HG02610 (cell line): Measurements from ENCODE around the gene GNAS.
"Not testable (repeated sequence)": the region's sequence is repeated elsewhere in the genome, so short reads cannot be mapped to it uniquely, and the experiment has no call there.

Experiments used
- ATAC-seq: cut with Tn5 transposase; IDR thresholded peaks from one replicate; pipeline ENCODE4 v1.9.1; 2021; ENCODE audit warnings: mild to moderate bottlenecking, moderate library complexity; ENCODE audit not compliant: unreplicated experiment

GNAS gene

GRCh38 chr20:58918621-58919020 lies 66.1 kb downstream of the GNAS start:
- ATAC-seq = no peak

GRCh38 chr20:58921564-58921963 lies 69.0 kb downstream of the GNAS start:
- no peak for ATAC-seq

DNA sequence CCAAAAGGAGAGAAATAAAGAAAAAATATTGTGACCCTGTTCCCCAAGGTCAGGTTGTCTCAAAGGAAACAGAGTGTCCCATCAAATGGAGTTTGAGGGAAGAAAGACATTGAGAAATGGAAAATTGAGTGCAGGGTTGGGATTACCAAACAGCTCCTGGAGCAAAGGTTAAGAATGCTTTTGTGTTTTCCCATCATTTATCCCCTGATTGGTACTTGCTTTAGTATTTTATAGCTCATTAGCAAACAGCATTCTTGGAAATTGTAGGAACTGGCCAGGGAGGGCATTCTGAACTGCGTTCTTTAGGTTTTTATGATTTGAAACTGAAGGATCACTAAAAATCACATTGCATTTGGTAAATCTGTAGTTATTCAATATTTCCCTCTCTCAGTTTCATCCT lies 69.5 kb downstream of the GNAS start:
- ATAC-seq = no peak

DNA sequence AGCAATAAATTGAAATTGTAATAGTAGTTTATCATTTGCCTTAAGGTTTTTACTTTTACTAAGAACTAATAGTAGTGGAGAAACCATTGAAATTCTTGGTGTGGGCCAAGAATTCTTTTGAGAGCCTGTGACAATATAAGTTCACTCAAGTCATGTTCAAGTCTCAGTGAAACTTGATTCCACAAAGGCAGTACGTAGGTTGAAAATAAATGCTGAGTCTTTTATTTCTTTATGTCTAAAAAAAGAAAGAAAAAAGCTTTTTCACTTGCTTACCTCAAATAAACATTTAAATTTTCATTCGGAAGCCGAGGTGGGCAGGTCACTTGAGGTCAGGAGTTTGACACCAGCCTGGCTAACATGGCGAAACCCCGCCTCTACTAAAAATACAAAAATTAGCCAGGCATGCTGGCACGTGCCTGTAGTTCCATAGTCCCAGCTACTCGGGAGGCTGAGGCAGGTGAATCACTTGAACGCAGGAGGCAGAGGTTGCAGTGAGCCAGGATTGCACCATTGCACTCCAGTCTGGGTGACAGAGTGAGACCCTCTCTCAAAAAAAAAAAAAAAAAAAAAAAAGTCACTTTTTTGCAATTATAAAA lies 70.7 kb downstream of the GNAS start:
- ATAC-seq = no peak

- ATAC-seq = no peak
Observed at GRCh38 chr20:58926802-58927489, 74.4 kb downstream of the GNAS start.

- ATAC-seq = no peak
Observed at GRCh38 chr20:58927490-58928061, 75.1 kb downstream of the GNAS start.

- ATAC-seq = no peak
Observed at GRCh38 chr20:58930496-58930895, 78.0 kb downstream of the GNAS start.

DNA sequence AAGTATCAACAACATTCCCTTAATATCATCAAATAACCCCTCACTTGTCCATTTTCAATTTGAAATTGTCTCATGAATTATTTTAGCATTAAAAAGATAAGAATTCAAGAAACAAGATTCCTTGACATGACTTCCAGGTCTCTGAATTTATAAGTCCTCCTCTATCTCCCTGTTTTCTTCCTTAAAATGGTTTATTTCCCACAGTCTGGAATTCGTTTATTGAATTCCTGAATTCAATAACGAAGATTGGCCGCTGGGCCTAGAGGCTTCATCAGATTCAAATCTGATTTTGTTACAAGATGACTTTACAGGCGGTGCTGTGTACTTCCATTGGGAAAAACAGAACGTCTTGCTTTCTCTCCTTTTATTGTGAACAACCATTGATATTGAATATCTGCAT lies 79.7 kb downstream of the GNAS start:
- ATAC-seq = no peak

DNA sequence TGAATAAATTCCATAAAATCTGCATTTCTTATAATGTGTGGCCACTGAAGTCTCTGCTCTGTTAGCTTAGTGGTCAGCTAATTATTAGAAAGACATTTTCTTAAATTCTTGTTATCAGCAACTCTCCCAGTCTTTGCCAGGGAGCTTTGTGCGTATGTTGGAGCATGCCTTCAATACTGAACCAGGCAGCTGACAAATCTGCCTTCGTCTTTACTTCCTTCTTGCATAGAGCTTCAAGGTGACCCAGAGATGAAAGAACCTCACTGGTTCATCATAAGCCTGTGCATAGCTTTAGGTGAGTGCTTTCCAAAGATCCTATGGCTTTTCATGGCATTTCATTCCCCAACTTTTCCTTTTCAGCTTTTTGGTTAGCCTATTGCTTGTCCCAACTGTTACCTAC lies 85.6 kb downstream of the GNAS start:
- no peak for ATAC-seq

DNA sequence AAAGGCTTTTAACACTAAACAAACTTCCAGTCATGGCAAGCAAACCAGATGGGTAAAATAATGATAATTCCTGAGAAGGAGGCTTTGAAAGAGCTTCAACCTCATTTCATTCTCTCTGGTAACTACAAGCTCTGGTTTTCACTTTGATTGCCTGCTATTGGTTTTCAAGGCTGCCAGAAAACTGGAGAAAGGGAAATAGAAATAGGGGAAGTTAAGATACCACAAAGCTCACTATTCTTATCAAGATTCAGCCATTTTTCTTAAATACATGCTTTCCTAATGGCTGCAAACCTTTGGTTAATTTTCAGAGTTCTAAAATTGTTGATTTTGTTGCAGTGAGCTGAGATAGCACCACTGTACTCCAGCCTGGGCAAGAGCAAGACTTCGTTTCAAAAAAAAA lies 86.0 kb downstream of the GNAS start:
- ATAC-seq = no peak

- no peak for ATAC-seq
Observed at GRCh38 chr20:58941471-58941870, 89.0 kb downstream of the GNAS start.

DNA sequence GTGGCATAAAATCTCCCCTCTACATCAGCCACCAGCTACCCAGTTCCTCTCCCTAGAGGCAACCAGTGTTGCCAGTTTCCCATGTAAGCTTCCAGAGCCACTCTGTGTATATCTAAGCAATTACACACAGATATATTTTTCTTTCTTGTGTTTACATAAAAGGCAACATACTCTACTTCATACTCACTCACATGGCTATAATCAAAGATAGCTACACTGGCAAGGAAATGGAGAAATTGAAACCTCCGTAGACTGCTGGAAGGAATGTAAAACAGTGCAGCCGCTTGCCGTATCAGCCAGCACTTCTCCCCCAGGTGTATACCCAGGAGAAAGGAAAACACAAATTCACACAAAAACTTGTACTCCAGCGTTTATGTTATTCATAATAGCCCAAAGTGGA lies 90.0 kb downstream of the GNAS start:
- no peak for ATAC-seq

DNA sequence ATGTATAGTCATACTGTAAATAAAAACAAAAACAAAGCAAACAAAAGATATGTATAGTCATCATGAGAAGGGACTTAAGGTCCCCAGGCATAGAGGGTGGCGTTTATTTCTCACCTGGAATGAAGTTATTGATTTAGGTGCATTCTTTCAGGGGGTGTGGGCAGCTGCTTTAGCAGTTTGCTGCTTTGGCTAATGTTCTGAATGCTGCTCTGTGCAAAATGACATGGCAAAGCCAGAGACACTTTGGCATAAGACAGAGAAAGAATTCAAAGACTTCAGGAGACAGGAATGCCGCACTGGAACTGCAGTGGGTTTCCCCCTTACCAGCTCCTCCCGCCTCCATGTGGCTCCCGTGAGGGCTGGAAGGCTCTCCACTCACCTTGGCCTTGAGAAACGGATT lies 92.1 kb downstream of the GNAS start:
- no peak for ATAC-seq

- no peak for ATAC-seq
Observed at GRCh38 chr20:58945965-58946631, 93.6 kb downstream of the GNAS start.

DNA sequence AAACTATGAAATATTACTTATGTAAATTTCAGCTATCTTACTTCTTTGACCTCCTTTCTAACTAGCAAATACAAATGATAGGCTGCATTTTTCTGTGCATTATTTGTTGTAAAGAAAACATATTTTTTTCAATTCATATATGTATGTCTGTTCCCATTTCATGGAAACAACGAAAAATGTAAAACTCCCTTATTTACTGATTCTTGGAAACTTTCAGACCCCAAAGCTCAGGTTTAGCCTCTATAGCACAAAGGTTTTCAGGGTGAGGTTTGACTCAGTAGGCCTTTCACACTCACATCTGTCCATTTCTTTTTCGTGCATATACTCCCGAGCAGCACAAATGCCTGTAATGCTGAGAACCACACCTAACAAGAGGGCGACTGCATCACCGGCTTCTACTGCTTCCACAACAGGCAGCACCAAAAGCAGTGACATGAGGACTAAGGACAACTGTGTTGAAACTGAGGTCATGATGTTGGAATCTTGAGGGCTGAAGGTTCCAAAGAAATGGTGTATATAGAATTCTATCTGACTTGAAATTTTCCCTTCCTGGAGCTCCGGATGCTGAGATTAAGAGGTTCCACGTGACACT lies 95.4 kb downstream of the GNAS start:
- ATAC-seq = not testable (repeated sequence)

DNA sequence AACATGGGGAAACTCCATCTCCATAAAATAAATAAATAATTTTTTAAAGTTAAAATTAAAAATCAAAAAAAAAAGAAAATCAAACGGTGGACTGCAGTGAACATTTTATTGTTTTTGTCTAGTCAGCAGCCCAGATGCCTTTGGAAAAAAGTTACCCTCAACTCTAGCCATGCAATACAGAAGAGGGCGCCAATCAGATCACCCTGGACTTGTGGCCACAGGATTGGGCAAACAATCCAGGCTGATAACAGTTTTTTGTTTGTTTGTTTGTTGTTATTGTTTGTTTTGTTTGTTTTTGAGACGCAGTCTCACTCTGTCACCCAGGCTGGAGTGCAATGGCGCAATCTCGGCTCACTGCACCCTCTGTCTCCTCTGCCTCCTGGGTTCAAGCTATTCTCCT lies 98.1 kb downstream of the GNAS start:
- no peak for ATAC-seq

GRCh38 chr20:58953050-58953449 lies 100.5 kb downstream of the GNAS start:
- ATAC-seq = no peak

GRCh38 chr20:58956078-58956477 lies 103.6 kb downstream of the GNAS start:
- ATAC-seq = no peak

DNA sequence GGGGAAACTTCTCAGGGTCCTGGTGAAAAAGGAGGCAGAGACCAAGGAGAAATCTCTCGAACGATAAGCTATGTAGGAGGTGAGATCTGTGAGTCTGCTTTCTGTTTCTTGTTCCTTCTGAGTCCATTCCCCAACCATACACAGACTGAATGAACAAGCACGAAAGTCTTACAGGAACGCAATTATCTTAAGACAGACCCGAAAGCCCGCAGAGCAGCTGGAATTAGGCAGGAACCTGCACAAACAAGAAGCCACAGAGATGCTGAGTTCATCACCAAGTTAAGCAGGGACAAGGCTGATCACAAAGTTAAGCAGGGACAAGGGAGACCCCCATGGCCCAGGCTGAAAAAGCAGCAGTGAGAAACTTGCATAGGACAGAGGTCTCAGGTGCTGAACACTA lies 107.1 kb downstream of the GNAS start:
- ATAC-seq = no peak
